ENCODE results near the gene CYP1B1. TPM values are rescaled to one million over a fixed set of nuclear protein-coding genes. Genes with fewer than 3 reads are reported as not detected.

CYP1B1 gene
- total RNA-seq, 1 experiment from 2014 or later: 36.3 TPM

- no peaks in the 10 kb centered on the region for H4K20me1 ChIP-seq (ENCODE audit: insufficient read depth)
- H3K4me2 ChIP-seq: peak overlapping the region; percentile 58
- peak; percentile 19 to 93 for DNase-seq
- no peaks in the 10 kb centered on the region for H3K27me3 ChIP-seq (ENCODE audit: insufficient read depth, low read depth)
- H3K36me3 ChIP-seq (ENCODE audit: low read depth): no peaks in the 10 kb centered on the region
- POLR2A ChIA-PET (ENCODE audit: unreplicated experiment): interaction anchor here (0.6 to 1.1 kb wide), 5 partner anchors 11 to 133 kb away, joined by 3 to 5 read pairs (median 4); partner anchors contain the start of gene CYP1B1
- H3K27ac ChIP-seq: peak overlapping the region; percentile 96
- H3K9me2 ChIP-seq (ENCODE audit: insufficient read depth): no peaks in the 10 kb centered on the region
- intact Hi-C loops (cut with micrococcal nuclease; ENCODE audit: unreplicated experiment): loop anchor here (5.0 kb wide), 1 partner anchor 496 kb away; the partner anchor contains the start of gene HNRNPLL
- CTCF ChIA-PET: interaction anchor here (0.6 to 0.9 kb wide), 2 partner anchors 30 to 180 kb away, joined by 3 to 5 read pairs; no protein-coding TSS in a partner anchor
- TF ChIP-seq EZH2 (IDR thresholded peaks at IDR 0.05; ENCODE audit: low read depth) (no peak), CTCF (conservative IDR thresholded peaks at IDR 0.05) (no peak)
- no peaks in the 10 kb centered on the region for H3K79me2 ChIP-seq (ENCODE audit: low read depth)
- H3K9me3 ChIP-seq (ENCODE audit: insufficient read depth, low read depth): peaks cover 6% of the 10 kb centered on the region; the same call in 1 of the 2 replicates
- peaks cover 23% of the 10 kb centered on the region for H3K4me1 ChIP-seq (replicated peaks; ENCODE audit: insufficient read depth)
- TSS peak; percentile 75 for BruUV-seq (replicated peaks)
- H3F3A ChIP-seq (ENCODE audit: insufficient read depth, low read depth): peaks cover 22% of the 10 kb centered on the region; the same call in 1 of the 2 replicates
- H3K4me3 ChIP-seq: no peak overlapping the region
- peak overlapping the region; percentile 65; the same call in 1 of the 2 replicates for H2AFZ ChIP-seq
Measured at GRCh38 chr2:38106405-38107094, 30.6 kb upstream of the CYP1B1 start.

GRCh38 chr2:38105922-38106321 is 30.0 kb upstream of the CYP1B1 start:
- ChIA-PET CTCF (no interaction called here), POLR2A (ENCODE audit: unreplicated experiment) (interaction anchor here (0.6 kb wide), 2 partner anchors 14 to 29 kb away, joined by 4 to 5 read pairs; no protein-coding TSS in a partner anchor)
- DNase-seq: no peak
- Histone ChIP-seq H3K36me3 (ENCODE audit: low read depth) (no peaks in the 10 kb centered on the region), H3K9me3 (ENCODE audit: insufficient read depth, low read depth) (peaks cover 6% of the 10 kb centered on the region; the same call in 1 of the 2 replicates), H3K27ac (peak overlapping the region; percentile 96), H3K79me2 (ENCODE audit: low read depth) (no peaks in the 10 kb centered on the region), H2AFZ (no peak overlapping the region), H3K9me2 (ENCODE audit: insufficient read depth) (no peaks in the 10 kb centered on the region), H3K27me3 (ENCODE audit: insufficient read depth, low read depth) (no peaks in the 10 kb centered on the region), H3K4me2 (peak overlapping the region; percentile 58), H3K4me3 (no peak overlapping the region), H3F3A (ENCODE audit: insufficient read depth, low read depth) (peaks cover 22% of the 10 kb centered on the region; the same call in 1 of the 2 replicates), H3K4me1 (replicated peaks; ENCODE audit: insufficient read depth) (peaks cover 23% of the 10 kb centered on the region), H4K20me1 (ENCODE audit: insufficient read depth) (no peaks in the 10 kb centered on the region)
- intact Hi-C loops (cut with micrococcal nuclease; ENCODE audit: unreplicated experiment): loop anchor here (5.0 kb wide), 1 partner anchor 496 kb away; the partner anchor contains the start of gene HNRNPLL
- BruUV-seq (replicated peaks): TSS peak; percentile 63
- TF ChIP-seq EZH2 (IDR thresholded peaks at IDR 0.05; ENCODE audit: low read depth): no peak
- no peak for TF ChIP-seq CTCF (conservative IDR thresholded peaks at IDR 0.05)

GRCh38 chr2:38104598-38104997 is 28.6 kb upstream of the CYP1B1 start:
- no TSS peak for BruUV-seq (replicated peaks)
- CTCF ChIA-PET: interaction anchor here (0.9 kb wide), 1 partner anchor 11 kb away, joined by 3 read pairs; no protein-coding TSS in a partner anchor
- TF ChIP-seq EZH2 (IDR thresholded peaks at IDR 0.05; ENCODE audit: low read depth): no peak
- TF ChIP-seq CTCF (conservative IDR thresholded peaks at IDR 0.05): no peak

More at GRCh38 chr2:38104598-38104997, 28.6 kb upstream of the CYP1B1 start:
- H3K4me2 ChIP-seq: no peak overlapping the region
- intact Hi-C loops (cut with micrococcal nuclease; ENCODE audit: unreplicated experiment): no loop called here
- POLR2A ChIA-PET (ENCODE audit: unreplicated experiment): no interaction called here
- H3K9me2 ChIP-seq (ENCODE audit: insufficient read depth): no peaks in the 10 kb centered on the region
- peaks cover 18% of the 10 kb centered on the region; the same call in 1 of the 2 replicates for H3F3A ChIP-seq (ENCODE audit: insufficient read depth, low read depth)
- no peaks in the 10 kb centered on the region for H3K27me3 ChIP-seq (ENCODE audit: insufficient read depth, low read depth)
- H2AFZ ChIP-seq: no peak overlapping the region
- 0 out of 2 replicates have a peak overlapping the region, but pooled peaks have one; percentile 96 for H3K27ac ChIP-seq
- DNase-seq: no peak
- H3K36me3 ChIP-seq (ENCODE audit: low read depth): no peaks in the 10 kb centered on the region
- H4K20me1 ChIP-seq (ENCODE audit: insufficient read depth): no peaks in the 10 kb centered on the region
- no peaks in the 10 kb centered on the region for H3K79me2 ChIP-seq (ENCODE audit: low read depth)
- H3K4me3 ChIP-seq: no peak overlapping the region
- peaks cover 34% of the 10 kb centered on the region for H3K4me1 ChIP-seq (replicated peaks; ENCODE audit: insufficient read depth)
- H3K9me3 ChIP-seq (ENCODE audit: insufficient read depth, low read depth): peaks cover 6% of the 10 kb centered on the region; the same call in 1 of the 2 replicates
